ENCODE data around the gene IKBKG.
"Not testable (repeated sequence)": the region's sequence is repeated elsewhere in the genome, so short reads cannot be mapped to it uniquely, and the experiment has no call there.

The IKBKG gene

GRCh38 chrX:154560326-154560725 lies 12.9 kb downstream of the IKBKG start:
- DNase-seq = not testable (repeated sequence)

DNA sequence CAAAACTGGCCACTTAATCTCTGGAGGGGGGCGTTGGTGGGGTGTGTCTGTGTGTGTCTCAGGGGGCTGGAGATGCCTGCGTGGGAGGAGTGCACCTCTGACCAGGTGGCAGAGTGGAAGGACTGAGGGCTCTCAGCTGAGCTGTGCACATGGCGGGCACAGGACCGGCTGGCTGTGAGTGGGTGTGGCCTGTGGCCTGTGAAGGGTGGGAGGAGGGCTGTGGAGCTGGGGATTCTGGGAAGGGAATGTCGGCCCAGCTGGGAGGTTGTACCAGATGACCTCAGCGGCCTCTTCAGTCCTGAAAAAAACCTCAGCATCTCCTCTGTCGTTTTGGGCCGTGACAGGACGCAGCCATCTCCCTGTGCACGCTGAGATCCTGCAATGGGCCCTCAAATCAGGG lies 14.9 kb downstream of the IKBKG start:
- DNase-seq = not testable (repeated sequence)

DNA sequence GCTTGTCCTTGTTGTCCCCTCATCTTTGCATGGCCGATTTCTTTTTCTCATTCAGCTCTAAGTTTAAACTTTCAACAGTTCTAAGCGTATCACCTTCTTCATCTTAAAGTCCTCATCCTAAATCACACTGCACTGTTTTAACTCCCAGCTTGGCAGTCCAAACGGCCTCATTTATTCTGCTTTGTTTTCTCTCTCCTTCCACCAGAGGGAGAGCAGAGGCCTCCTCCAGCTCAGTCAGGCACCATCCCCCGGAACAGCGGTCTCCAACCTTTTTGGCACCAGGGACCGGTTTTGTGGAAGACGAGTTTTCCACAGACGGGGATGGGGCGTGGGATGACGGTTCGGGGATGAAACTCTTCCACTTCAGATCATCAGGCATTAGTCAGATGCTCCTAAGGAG lies 22.9 kb downstream of the IKBKG start:
- DNase-seq = not testable (repeated sequence)

- not testable (repeated sequence) for DNase-seq
These were observed 25.6 kb downstream of the IKBKG start for GRCh38 chrX:154573061-154573460.

GRCh38 chrX:154575076-154575475 lies 27.7 kb downstream of the IKBKG start:
- DNase-seq = not testable (repeated sequence)

GRCh38 chrX:154582994-154583393 lies 35.6 kb downstream of the IKBKG start:
- not testable (repeated sequence) for DNase-seq

DNA sequence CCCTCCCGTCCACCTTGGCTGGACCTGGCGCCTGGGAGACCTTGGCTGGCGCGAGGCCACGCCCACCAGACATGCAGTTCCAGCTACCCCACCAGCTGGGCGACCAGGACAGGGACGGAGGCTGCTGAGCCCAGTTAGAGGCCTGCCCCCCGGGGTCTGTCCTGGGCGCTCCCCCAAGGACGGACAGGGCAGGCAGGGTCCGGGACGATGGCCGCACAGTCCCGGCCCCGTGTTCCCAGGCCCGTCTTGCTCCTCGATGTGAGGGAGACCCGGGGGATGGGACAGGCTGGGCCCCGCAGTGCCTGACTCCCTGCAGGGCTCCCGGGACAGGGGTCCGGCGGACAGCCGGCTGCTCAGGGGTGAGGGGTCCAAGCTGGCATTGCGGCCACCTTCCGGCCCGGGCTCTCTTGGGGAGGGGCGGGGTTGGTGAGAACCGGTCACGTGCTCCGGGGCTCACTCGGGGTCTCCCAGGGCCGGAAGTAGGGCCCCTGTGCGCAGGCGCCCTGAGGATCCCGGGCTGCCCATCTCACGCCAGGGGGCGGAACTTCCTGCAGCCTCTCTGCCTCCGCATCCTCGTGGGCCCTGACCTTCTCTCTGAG lies 37.3 kb downstream of the IKBKG start, which contains the start of gene CTAG1A:
Gene CTAG1A, plus strand, starts transcription at position 549 of the 599 bp plus-strand sequence. CDS start 74 bp downstream, outside the sequence.
- DNase-seq = not testable (repeated sequence)

- not testable (repeated sequence) for DNase-seq
These were observed 43.0 kb downstream of the IKBKG start for GRCh38 chrX:154590415-154590814.

- no peak for DNase-seq
These were observed 45.1 kb downstream of the IKBKG start for GRCh38 chrX:154592505-154592904.

DNA sequence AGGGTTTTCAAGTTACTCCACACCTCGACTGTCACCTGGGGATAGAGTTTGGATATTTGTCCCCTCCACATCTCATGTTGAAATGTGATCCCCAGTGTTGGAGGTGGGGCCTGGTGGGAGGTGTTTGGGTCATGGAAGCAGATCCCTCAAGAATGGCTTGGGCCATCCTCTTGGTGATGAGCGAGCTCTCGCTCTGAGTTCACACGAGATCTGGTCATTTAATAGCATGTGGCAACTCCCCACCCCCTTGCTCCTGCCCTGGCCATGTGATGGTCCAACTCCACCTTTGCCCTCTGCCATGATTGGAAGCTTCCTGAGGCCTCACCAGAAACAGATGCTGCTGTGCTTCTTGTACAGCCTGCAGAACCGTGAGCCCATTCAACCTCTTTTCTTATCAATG lies 45.8 kb downstream of the IKBKG start:
- DNase-seq = no peak

- no peak for DNase-seq
These were observed 47.1 kb downstream of the IKBKG start for GRCh38 chrX:154594491-154594890.

GRCh38 chrX:154595559-154596249 lies 48.3 kb downstream of the IKBKG start:
- no peak for DNase-seq

DNA sequence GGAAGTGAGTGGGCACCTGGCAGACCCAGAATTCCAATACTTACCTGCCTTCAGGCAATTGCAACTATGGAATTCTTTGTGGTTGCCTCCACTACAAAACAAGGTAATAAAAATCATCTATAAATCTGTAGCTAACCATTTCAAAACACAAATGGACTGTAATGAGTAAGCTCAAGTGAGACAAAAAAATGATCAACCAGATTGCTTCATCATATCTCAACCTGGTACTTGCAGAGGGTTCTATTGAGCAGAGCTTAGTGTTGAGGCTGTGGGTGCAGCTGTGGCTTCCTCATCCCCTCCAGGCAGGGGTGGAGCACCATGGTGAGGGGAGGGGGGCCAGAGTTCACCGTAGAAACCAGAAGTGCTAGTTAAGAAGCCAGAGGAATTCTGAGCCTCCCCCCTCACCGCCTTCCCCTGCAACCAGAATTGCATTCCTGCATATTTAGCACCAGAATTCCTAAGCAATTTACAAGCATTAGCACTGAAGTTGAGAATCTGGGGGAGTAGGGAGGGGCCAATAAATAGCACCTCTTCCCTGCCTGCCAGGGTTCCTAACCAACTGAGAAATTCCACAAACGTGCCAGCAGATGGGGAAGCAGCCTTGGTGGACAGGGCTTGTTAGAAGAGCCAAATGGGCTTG lies 49.0 kb downstream of the IKBKG start:
- DNase-seq = no peak

- DNase-seq = no peak
These were observed 49.8 kb downstream of the IKBKG start for GRCh38 chrX:154597221-154597620.

GRCh38 chrX:154598656-154599055 lies 51.2 kb downstream of the IKBKG start:
- DNase-seq = no peak

DNA sequence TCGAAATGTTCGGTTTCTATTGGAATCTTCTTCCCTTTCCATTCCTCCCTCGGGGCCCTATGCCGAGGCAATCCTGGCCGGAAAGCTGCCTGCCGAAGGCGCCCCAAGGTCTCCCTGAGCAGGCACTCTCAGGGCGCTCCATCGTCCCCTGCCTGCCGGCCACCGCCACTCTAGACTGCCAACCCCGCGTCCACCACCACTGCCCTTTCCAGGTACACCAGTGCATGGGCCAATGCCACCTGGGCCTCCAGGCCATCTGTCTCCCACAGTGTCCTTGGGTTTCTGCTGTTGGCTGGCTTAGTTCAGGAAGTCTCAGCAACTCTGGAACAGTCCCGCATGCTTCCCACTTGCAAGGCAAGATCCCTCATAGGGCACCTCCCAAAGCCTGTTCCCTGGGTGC lies 52.1 kb downstream of the IKBKG start:
- DNase-seq = no peak

DNA sequence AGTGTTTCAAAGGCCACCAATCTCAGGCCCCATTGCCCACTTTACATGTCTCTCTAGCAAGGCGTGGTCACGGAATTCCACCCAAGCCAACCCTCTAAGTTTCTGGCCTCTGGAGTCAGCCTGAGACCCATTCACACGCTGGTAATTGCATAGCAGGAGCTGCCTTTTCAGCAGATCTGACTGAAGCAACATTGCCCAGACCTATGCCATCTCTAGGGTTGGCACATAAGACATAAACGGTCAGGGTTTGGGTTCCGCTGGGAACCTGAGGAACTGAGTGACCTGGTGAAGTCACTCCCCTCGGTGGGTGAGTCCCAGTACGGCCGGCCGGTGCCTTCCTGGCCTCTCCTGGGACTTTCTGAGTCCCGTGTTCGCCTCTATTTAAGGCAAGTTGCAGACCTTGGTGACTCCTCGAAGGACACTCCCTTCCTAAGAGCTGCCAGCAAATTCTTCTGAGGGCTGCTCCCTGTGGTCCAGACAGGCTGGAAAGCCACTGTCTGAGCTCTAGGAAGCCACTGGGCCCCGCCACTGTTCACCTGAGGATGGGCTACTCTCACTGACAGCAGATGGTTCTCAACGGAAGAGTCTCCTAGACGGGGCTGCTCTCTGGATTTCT lies 53.4 kb downstream of the IKBKG start:
- DNase-seq = no peak

DNA sequence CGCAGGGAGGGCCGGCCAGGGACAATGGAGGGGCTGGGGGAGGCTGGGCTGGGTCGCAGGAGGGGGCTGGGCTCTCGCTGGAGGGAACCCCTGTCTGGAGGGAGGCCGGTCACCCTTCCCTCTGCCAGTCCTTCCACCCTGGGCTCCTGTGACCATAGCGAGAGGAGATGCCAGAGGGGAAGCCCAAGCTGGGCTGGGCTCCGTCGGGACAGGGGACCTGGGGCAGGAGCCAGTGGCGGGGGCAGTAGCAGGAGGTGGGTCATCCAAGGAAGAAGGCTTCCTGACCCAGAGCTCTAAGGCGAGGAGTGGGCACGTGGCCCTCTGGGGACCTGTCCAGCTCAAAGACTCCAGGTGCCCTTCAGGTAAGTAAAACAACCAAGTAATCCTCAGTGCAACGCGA lies 54.8 kb downstream of the IKBKG start:
- DNase-seq = no peak

GRCh38 chrX:154602766-154603437 lies 55.5 kb downstream of the IKBKG start:
- no peak for DNase-seq

DNA sequence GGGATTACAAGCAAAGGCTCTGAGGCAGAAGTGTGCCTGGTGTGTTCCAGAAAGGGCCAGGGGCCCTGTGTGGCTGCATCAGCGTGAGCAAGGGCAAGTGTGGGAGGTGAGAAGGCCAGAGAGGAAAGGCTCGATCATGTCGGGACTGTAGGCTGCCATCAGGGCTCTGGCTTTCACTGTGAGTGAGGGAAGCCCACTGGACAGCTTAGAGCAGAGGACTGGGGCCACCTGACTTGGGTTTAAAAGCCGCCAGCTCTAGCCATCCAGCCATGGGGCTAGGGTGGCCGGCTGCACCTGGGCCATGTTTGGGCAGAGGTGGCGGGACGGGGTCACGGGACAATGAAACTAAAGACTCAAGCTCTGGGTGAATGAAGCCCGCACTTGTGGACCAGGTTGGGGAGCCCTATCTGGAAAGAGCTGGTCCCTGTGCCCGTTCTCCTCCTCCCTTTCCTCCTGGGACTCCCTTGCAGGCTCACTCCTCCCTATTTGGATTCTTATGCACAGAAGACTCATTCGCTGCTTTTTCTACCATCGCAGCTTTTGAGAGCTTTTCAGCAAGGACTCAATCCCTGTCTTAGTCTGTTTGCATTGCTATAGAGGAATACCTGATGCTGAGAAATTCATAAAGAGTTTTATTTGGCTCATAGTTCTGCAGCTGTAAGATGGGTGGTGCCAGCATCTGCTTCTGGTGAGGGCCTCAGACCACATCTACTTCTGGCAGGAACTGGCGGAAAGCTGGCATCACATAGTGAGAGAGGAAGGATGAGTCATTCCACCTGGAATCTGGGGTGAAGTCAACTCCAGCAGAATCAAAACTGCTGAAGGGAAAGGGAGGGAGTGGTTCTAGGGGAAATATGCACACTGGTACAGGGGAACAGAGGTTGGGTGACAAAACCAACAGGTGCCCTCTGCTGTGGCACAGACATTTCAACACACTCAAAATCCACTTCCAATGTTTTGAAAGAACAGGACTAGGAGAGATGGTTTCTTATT lies 56.3 kb downstream of the IKBKG start:
- no peak for DNase-seq

DNA sequence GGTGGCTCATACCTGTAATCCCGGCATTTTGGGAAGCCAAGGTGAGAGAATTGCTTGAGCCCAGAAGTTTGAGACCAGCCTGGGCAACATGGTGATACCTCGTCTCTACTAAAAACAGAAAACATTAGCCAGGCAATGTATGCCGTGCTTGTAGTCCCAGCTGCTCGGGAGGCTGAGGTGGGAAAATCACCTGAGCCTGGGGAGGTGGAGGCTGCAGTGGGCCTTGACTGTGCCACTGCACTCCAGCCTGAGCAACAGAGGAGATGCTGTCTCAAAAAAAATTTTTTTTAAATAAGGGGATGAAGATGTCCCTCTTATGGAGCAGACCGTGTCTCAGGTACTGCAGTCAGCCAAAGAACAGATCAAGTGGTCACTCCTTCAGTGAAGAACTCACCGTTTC lies 58.1 kb downstream of the IKBKG start:
- no peak for DNase-seq

DNA sequence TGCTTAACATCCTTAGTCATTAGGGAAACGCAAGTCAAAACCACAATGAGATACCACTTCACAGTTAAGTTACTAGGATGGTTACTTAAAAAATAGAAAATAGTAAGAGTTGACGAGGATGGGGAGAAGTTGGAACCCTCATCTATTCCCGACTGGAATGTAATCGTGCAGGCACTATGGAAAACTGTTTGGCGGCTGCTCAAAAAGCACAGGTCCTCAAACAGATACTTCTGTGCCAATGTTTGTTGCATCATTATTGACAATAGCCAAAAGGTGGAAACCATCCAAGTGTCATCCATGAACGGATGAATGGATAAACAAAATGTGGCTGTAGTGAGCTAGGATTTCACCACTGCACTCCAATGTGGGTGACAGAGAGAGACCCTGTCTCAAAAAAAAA lies 60.0 kb downstream of the IKBKG start:
- DNase-seq = no peak
